ENCODE measurements around the gene CDH5. TPM values are rescaled to one million over a fixed set of nuclear protein-coding genes. Genes with fewer than 3 reads are reported as not detected.

The CDH5 gene
- total and polyA plus RNA-seq, 2 of the 8 experiments (the other 6 are each of a cell fraction or from before 2014, with no cell fraction given): 0.32 TPM

GRCh38 chr16:66322174-66322573 is 44.3 kb upstream of the CDH5 start:
- FAIRE-seq (no peak), DNase-seq (ENCODE audit: low read depth in 1 of 2, low spot score in 2 of 2) (no peak)
- no peak overlapping the region for H3K9ac ChIP-seq (replicated peaks in 1 of 4; ENCODE audit: extremely low read depth in 1 of 4, low read depth in 3 of 4, low read length in 3 of 4)
- no peak overlapping the region for H3K14ac ChIP-seq (ENCODE audit: insufficient read length)
- no peak overlapping the region for H3K4me3 ChIP-seq (ENCODE audit: extremely low read depth in 1 of 4, insufficient read depth in 2 of 4, low read depth in 3 of 4, low read length in 4 of 4)
- no peak overlapping the region for H3K18ac ChIP-seq (ENCODE audit: extremely low read depth, low read length)
- H3K4me1 ChIP-seq (replicated peaks in 1 of 4; ENCODE audit: control insufficient read depth in 3 of 4, insufficient read depth in 4 of 4, low read length in 3 of 4): peaks cover 2 to 8% (median 4%) of the 10 kb centered on the region in 4 experiments; a peak in 6 of 7 replicates
- no peak overlapping the region for H2BK5ac ChIP-seq (ENCODE audit: low read depth, low read length)
- ChIA-PET CTCF (ENCODE audit: partially characterized antibody) (interaction anchor here (0.8 to 21.2 kb wide), 5 partner anchors 19 to 46 kb away, joined by 3 to 271 read pairs (median 7); no protein-coding TSS in a partner anchor), POLR2A (ENCODE audit: partially characterized antibody) (no interaction called here)
- no peak overlapping the region for H3K56ac ChIP-seq (replicated peaks; ENCODE audit: insufficient read length, low read depth, low read length)
- TF ChIP-seq MAX (IDR thresholded peaks at IDR 0.05) (no peak), TCF12 (IDR thresholded peaks at IDR 0.05; ENCODE audit: low read depth, low read length) (no peak), BCL11A (IDR thresholded peaks at IDR 0.05; ENCODE audit: low read depth in 2 of 2, low read length in 2 of 2) (no peak), JUN (IDR thresholded peaks at IDR 0.05; ENCODE audit: low read depth, low read length) (no peak), SP4 (IDR thresholded peaks at IDR 0.05; ENCODE audit: low read length) (no peak), MAFK (IDR thresholded peaks at IDR 0.05; ENCODE audit: low read depth, low read length) (no peak), NRF1 (IDR thresholded peaks at IDR 0.05; ENCODE audit: low read depth, low read length) (no peak), RXRA (IDR thresholded peaks at IDR 0.05; ENCODE audit: insufficient read depth, low read depth, low read length) (no peak), GTF2F1 (IDR thresholded peaks at IDR 0.05; ENCODE audit: borderline replicate concordance, low read depth, low read length) (no peak), RAD21 (IDR thresholded peaks at IDR 0.05 in 1 of 2, conservative IDR thresholded peaks at IDR 0.05 in 1 of 2; ENCODE audit: low read depth in 2 of 2, low read length in 2 of 2) (no peak), SAP30 (IDR thresholded peaks at IDR 0.05; ENCODE audit: insufficient read depth, insufficient replicate concordance, low read length) (no peak), TBP (IDR thresholded peaks at IDR 0.05; ENCODE audit: low read depth, low read length) (no peak), YY1 (IDR thresholded peaks at IDR 0.05; ENCODE audit: low read depth, low read length) (no peak), KDM1A (IDR thresholded peaks at IDR 0.05; ENCODE audit: borderline replicate concordance, low read length) (no peak)
- no peak overlapping the region for H4K5ac ChIP-seq (ENCODE audit: insufficient read length, low read depth, low read length)
- H4K20me1 ChIP-seq (replicated peaks in 1 of 2; ENCODE audit: control insufficient read depth in 1 of 2, insufficient read depth in 2 of 2, low read length in 2 of 2): peaks cover 0 to under 1% of the 10 kb centered on the region in 2 experiments
- H3K23me2 ChIP-seq (ENCODE audit: low read depth, low read length): 0 out of 2 replicates have a peak, but pooled peaks cover 2% of the 10 kb centered on the region
- no peak overlapping the region for H3K4me2 ChIP-seq (ENCODE audit: insufficient read depth in 1 of 2, low read depth in 2 of 2, low read length in 2 of 2)
- no peaks in the 10 kb centered on the region for H3K36me3 ChIP-seq (ENCODE audit: control insufficient read depth in 2 of 4, insufficient read depth in 4 of 4, low read length in 3 of 4)
- no peak overlapping the region for H4K8ac ChIP-seq (ENCODE audit: extremely low read depth, insufficient read depth, low read length)
- no peaks in the 10 kb centered on the region for H3K27me3 ChIP-seq (replicated peaks in 1 of 4; ENCODE audit: control insufficient read depth in 3 of 4, extremely low read depth in 1 of 4, insufficient read depth in 3 of 4, low read length in 3 of 4)
- no peak overlapping the region for H3K4ac ChIP-seq (replicated peaks; ENCODE audit: insufficient read length, low read depth, low read length)
- 88% methylated on average over 4 of the region's 4 CpGs; no CpG with 5 or more reads in 1 of the 2 experiments for WGBS, 2 experiments (ENCODE audit: extremely low coverage in 1 of 2, insufficient coverage in 1 of 2, insufficient read length in 1 of 2, insufficient replicate concordance in 2 of 2, low coverage in 1 of 2, low lambda C conversion rate in 2 of 2, missing lambda C conversion rate in 1 of 2)
- no peak overlapping the region for H4K91ac ChIP-seq (replicated peaks; ENCODE audit: insufficient read length, low read length)
- no peak overlapping the region for H2BK15ac ChIP-seq (ENCODE audit: low read length)
- no peak overlapping the region for H2BK20ac ChIP-seq (ENCODE audit: low read length)
- no peak overlapping the region for H2BK12ac ChIP-seq (ENCODE audit: low read depth, low read length)
- no peak overlapping the region for H2AFZ ChIP-seq (ENCODE audit: low read length)
- H3K23ac ChIP-seq (ENCODE audit: insufficient read length): no peak overlapping the region
- no peak overlapping the region for H2BK120ac ChIP-seq (replicated peaks; ENCODE audit: low read depth, low read length)
- H3K9me3 ChIP-seq (ENCODE audit: insufficient read depth in 2 of 2, low read depth in 1 of 2, low read length in 1 of 2): no peaks in the 10 kb centered on the region
- H2AK5ac ChIP-seq (ENCODE audit: low read depth, low read length): no peak overlapping the region
- no peak overlapping the region for H3K27ac ChIP-seq (ENCODE audit: low read depth, low read length)
- no peaks in the 10 kb centered on the region for H3K79me2 ChIP-seq (ENCODE audit: control insufficient read depth in 1 of 2, insufficient read depth in 2 of 2, low read length in 2 of 2)
- no peaks in the 10 kb centered on the region for H3K79me1 ChIP-seq (ENCODE audit: low read depth, low read length)
